ENCODE results near the gene EXOSC1. TPM values are rescaled to one million over a fixed set of nuclear protein-coding genes. Genes with fewer than 3 reads are reported as not detected.

Gene EXOSC1
- total and polyA plus RNA-seq, 2 experiments from 2014 or later: 34.7 to 51.7 TPM

DNA sequence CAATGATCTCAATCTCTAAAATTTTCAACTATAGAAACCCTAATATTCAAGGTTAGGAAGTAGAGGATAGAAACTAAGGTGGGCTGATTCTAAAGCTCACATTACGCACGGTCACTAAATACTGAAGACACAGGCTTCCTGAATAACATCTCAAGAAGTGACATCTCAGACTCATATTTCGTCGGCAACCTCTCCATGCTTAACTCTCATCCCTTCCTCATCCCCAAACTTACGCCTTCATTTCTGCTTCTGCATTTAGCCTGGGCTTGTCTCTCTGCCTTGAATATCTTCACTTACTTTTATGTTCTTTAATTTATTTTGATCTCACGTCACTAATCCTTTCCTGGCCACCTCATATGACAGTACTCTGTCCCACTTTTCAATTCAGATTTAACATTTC lies 10.6 kb downstream of the EXOSC1 start:
- no peaks in the 10 kb centered on the region for H3K4me1 ChIP-seq (ENCODE audit: insufficient read depth)
- DNase-seq (ENCODE audit: low spot score): no peak
- H3K27ac ChIP-seq: no peak overlapping the region
- H3K4me3 ChIP-seq: no peak overlapping the region
- no peaks in the 10 kb centered on the region for H4K20me1 ChIP-seq (ENCODE audit: insufficient read depth, poor library complexity, severe bottlenecking)
- H2AFZ ChIP-seq: no peak overlapping the region
- H3K4me2 ChIP-seq: no peak overlapping the region
- no peaks in the 10 kb centered on the region for H3K27me3 ChIP-seq
- over 99% methylated on average over 6 of the region's 6 CpGs for WGBS (ENCODE audit: low lambda C conversion rate, missing lambda C conversion rate)
- no peaks in the 10 kb centered on the region for H3K36me3 ChIP-seq (replicated peaks; ENCODE audit: insufficient read depth, low read depth)
- no peaks in the 10 kb centered on the region for H3K9me3 ChIP-seq (ENCODE audit: low read depth)
- H3K79me2 ChIP-seq: peaks cover 3% of the 10 kb centered on the region
- no peak for TF ChIP-seq EZH2phosphoT487 (IDR thresholded peaks at IDR 0.05; ENCODE audit: low read depth, severe bottlenecking, unreplicated experiment)
- no peak for TF ChIP-seq CTCF (IDR thresholded peaks at IDR 0.05; ENCODE audit: poor library complexity)
- TF ChIP-seq EZH2 (IDR thresholded peaks at IDR 0.05; ENCODE audit: borderline replicate concordance): no peak
- H3K9me2 ChIP-seq (replicated peaks; ENCODE audit: insufficient read depth): no peaks in the 10 kb centered on the region

DNA sequence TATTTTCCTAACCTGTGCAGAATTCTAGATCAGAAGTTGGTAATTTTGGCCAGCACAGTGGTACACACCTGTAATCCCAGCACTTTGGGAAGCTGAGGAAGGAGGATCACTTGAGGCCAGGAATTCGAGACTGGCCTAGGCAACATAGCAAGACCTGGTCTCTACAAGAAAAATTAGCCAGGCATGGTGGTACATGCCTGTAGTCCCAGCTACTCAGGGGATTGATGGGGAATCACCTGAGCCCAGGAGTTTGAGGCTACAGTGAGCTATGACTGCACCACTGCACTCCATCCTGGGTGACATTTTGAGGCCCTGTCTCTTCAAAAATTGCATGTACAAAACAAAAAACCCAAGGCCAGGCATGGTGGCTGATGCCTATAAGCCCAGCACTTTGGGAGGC lies 11.2 kb downstream of the EXOSC1 start:
- DNase-seq (ENCODE audit: low spot score): no peak
- Histone ChIP-seq H4K20me1 (ENCODE audit: insufficient read depth, poor library complexity, severe bottlenecking) (no peaks in the 10 kb centered on the region), H3K36me3 (replicated peaks; ENCODE audit: insufficient read depth, low read depth) (no peaks in the 10 kb centered on the region), H3K4me3 (no peak overlapping the region), H3K27ac (no peak overlapping the region), H3K4me2 (no peak overlapping the region), H3K9me2 (replicated peaks; ENCODE audit: insufficient read depth) (no peaks in the 10 kb centered on the region), H3K4me1 (ENCODE audit: insufficient read depth) (no peaks in the 10 kb centered on the region), H2AFZ (no peak overlapping the region), H3K9me3 (ENCODE audit: low read depth) (no peaks in the 10 kb centered on the region), H3K27me3 (no peaks in the 10 kb centered on the region), H3K79me2 (peaks cover 9% of the 10 kb centered on the region)
- WGBS (ENCODE audit: low lambda C conversion rate, missing lambda C conversion rate): 95% methylated on average over 1 of the region's 1 CpG
- TF ChIP-seq CTCF (IDR thresholded peaks at IDR 0.05; ENCODE audit: poor library complexity) (no peak), EZH2 (IDR thresholded peaks at IDR 0.05; ENCODE audit: borderline replicate concordance) (no peak), EZH2phosphoT487 (IDR thresholded peaks at IDR 0.05; ENCODE audit: low read depth, severe bottlenecking, unreplicated experiment) (no peak)

GRCh38 chr10:97434055-97434454 lies 11.8 kb downstream of the EXOSC1 start:
- H3K4me2 ChIP-seq: no peak overlapping the region
- no peak for TF ChIP-seq EZH2 (IDR thresholded peaks at IDR 0.05; ENCODE audit: borderline replicate concordance)
- TF ChIP-seq EZH2phosphoT487 (IDR thresholded peaks at IDR 0.05; ENCODE audit: low read depth, severe bottlenecking, unreplicated experiment): no peak
- TF ChIP-seq CTCF (IDR thresholded peaks at IDR 0.05; ENCODE audit: poor library complexity): no peak
- no peaks in the 10 kb centered on the region for H3K4me1 ChIP-seq (ENCODE audit: insufficient read depth)
- DNase-seq (ENCODE audit: low spot score): no peak
- H4K20me1 ChIP-seq (ENCODE audit: insufficient read depth, poor library complexity, severe bottlenecking): no peaks in the 10 kb centered on the region
- no peaks in the 10 kb centered on the region for H3K9me3 ChIP-seq (ENCODE audit: low read depth)
- peaks cover 14% of the 10 kb centered on the region for H3K79me2 ChIP-seq
- H3K4me3 ChIP-seq: no peak overlapping the region
- no peak overlapping the region for H2AFZ ChIP-seq
- no peaks in the 10 kb centered on the region for H3K9me2 ChIP-seq (replicated peaks; ENCODE audit: insufficient read depth)
- H3K27ac ChIP-seq: no peak overlapping the region
- H3K27me3 ChIP-seq: no peaks in the 10 kb centered on the region
- no peaks in the 10 kb centered on the region for H3K36me3 ChIP-seq (replicated peaks; ENCODE audit: insufficient read depth, low read depth)

- Histone ChIP-seq H3K4me1 (ENCODE audit: insufficient read depth) (peaks cover 16% of the 10 kb centered on the region), H3K9me2 (replicated peaks; ENCODE audit: insufficient read depth) (no peaks in the 10 kb centered on the region), H2AFZ (no peak overlapping the region), H4K20me1 (ENCODE audit: insufficient read depth, poor library complexity, severe bottlenecking) (peaks cover 14% of the 10 kb centered on the region), H3K9me3 (ENCODE audit: low read depth) (no peaks in the 10 kb centered on the region), H3K4me2 (peak overlapping the region; percentile 90), H3K27ac (peak overlapping the region; percentile 94), H3K79me2 (peaks cover 42% of the 10 kb centered on the region), H3K36me3 (replicated peaks; ENCODE audit: insufficient read depth, low read depth) (no peaks in the 10 kb centered on the region), H3K27me3 (no peaks in the 10 kb centered on the region), H3K4me3 (no peak overlapping the region)
- WGBS (ENCODE audit: low lambda C conversion rate, missing lambda C conversion rate): 71% methylated on average over 4 of the region's 4 CpGs
- no peak for DNase-seq (ENCODE audit: low spot score)
- TF ChIP-seq CTCF (IDR thresholded peaks at IDR 0.05; ENCODE audit: poor library complexity): no peak
- TF ChIP-seq EZH2phosphoT487 (IDR thresholded peaks at IDR 0.05; ENCODE audit: low read depth, severe bottlenecking, unreplicated experiment): no peak
- no peak for TF ChIP-seq EZH2 (IDR thresholded peaks at IDR 0.05; ENCODE audit: borderline replicate concordance)
These were observed 17.2 kb downstream of the EXOSC1 start for GRCh38 chr10:97428572-97428981.
